GM19025 (cell line): ENCODE results near the gene SH3TC1.

Source experiments
- ATAC-seq: cut with Tn5 transposase; IDR thresholded peaks from one replicate; pipeline ENCODE4 v1.9.1; 2021; ENCODE audit warnings: mild to moderate bottlenecking, low read depth, moderate library complexity; ENCODE audit not compliant: unreplicated experiment

Gene SH3TC1

DNA sequence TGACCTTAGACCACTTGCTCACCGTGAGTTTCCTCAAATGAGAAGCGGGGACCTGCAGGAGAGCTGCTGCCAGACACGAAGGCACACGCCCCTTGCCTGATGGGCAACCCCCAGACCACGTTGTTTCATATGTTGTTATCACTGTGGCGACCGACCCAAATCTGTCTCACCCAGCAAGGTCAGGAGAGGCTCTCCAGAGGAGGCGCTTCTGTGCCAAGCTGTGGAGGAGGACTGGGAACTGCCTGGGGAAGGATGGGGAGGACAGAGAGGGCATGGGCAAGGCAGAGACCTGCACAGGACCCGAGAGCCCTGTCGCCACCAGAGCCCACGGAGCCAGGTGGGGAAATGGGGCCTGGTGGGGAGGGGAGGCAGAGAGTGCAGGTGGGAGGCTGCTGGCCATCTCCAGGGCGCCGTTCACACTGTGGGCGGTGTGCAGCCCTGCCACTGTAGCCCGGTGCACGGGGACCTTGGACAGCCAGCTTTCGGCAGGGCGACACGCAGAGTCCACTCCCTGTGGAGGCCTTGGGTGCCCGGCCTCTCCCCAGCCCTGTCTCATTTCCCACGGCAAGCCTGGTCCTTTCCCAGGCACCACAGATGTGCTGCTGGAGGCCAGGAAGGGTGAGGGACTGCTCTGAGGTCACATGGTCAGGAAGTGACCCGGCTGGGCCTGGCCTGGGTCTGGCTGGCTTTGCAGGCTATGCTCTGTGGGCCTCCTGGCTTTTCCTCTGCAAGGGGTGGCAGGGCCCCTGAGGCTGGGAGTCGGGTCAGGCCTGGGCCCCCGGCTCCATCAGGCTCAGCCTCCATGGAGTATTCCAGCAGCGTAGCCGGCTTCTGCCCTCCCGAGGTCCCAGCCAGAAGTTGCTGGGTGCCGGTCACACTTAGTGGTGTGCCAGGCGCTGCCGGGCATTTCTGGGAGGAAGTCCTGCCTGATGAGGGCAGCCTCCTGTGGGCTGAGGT lies 73.7 kb downstream of the SH3TC1 start:
- ATAC-seq = no peak

DNA sequence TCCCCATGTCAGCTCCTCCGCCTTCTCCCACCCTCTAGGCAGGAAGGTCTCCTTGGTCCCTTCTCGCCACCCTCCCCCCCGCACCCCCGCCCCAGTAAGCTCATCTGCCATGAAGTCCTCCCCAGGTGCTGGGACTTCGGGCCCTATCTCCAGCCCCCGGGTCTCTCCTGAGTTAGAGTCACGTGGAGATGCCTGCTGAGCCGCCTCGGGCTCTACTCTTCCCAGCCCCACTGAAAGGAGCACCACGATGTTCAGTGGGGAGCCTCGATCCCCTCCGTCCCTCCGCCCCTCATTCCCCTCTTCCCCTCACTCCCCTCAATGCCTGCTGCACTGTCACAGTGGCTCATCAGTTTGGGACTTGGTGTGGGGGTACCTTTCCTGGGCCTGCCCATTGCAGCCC lies 74.4 kb downstream of the SH3TC1 start:
- no peak for ATAC-seq

DNA sequence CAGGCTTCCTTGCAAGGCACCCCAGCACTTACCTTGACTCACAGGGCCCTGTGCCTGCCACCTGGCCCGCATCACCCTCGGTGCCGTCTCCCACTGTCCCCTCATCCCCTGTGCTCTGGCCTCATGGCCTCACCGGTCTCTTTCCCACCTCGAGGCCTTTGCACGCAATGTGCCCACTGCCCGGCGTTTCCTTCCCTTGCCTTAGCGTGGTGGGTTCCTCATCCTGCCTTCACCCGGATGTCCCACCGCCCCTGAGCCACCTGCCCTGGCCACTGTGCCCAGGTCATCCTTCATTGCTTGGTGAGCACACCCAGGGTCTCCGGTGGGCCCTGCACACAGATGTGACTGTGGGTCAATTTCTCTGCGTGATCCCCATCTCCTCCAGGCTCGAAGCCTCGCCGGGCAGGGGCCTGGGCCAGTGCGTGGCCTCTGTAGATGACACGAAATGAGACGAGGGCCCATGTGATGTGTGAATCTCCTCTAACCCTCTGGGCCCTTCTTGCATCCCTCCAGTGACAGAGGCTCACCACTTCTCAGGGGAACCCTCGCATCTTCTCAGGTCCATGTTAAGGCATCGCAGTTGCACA lies 75.1 kb downstream of the SH3TC1 start:
- ATAC-seq = no peak

DNA sequence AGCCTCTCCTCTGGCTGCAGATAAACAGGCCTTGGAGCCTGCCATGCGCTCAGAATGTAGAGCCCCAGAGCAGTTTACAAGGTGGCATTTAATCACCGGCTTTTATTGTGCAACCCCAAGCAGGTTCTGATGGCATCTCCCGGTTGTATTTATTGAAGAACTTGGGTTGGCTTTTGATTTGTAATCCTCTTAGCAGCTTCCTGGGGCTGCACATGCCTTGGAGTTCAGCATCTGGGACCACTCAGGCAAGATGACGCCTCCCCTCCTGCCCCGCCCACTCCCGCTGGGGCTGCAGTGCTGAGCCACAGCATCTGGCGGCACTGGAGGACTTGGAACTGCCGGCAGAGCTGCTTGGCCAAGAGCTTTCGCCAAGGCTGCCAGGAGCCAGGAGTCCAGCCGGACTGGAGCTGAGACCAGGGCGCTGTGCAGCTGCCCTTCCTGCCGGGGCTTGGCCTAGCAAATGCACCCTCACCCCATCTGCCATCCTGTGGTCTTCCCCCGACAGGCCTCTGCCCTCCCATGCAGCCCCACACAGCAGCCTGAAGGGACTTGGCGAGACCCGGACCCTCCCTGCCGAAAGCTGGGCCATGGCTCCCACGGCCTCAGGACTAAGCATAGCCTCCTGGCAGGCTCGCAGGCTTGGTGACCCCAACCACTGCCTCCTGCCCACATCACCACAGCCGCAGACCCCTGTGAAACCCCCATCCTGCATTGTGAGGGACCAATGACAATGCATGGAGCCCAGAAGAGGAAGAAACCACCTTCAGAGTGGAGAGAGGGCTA lies 75.9 kb downstream of the SH3TC1 start:
- no peak for ATAC-seq

DNA sequence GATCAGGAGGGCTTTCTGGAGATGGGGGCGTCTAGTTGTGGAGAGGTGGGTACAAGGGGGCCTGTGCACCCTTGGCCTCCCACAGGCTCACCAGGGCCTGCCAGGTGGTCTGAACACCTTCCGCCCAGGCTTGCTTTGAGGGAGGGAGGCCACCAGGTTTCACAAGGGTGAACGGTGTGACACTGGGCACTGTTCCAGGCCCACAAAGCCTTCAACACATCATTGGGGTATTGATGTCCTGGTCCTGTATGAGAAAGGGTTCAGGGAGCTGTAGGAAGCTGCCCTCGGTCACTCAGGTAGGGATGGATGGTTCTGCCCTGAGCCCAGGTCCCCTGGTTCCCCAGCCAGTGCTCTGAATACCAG lies 76.4 kb downstream of the SH3TC1 start:
- no peak for ATAC-seq

DNA sequence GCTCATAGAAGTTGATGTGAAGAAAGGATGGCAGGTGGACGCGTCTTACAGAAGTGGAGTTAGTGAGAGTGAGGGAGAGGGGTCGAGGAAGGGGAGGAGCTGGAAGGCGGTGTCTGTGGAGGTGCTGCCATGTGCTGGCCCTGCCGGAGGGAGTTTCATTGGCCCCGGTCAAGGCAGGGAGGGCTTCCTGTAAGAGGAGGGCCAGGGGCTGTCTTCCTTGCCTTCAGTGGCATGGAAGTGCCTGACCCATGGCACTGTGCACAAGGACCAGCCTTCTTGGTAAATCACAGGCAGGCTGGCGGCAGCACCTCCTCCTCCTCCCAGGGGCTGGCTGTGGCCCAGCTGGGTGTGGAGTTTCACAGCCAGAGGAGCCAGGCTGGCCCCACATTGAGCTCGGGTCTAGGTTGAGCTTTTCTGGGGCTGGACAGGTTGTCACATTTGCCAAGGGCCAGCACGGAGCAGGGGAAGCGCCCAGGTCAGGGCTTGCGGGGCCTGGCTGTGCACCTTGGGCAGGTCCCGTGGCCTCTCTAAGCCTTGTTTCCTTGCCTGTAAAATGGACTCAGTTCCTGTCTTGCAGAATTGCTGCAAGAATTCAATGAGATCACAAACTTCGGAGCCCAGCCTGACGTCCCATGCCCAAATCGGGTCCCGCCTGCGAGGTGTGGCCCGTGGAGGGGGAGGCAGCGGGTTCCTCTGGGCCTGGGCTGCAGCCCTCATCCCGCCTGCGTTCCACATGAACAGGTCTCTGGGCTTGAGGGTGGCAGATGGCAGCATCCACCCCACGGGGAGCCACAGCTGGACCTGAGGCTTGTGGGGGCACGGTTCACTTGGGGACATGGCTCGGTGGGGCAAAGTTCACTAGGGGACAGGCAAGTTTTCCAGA lies 77.5 kb downstream of the SH3TC1 start:
- ATAC-seq = no peak

DNA sequence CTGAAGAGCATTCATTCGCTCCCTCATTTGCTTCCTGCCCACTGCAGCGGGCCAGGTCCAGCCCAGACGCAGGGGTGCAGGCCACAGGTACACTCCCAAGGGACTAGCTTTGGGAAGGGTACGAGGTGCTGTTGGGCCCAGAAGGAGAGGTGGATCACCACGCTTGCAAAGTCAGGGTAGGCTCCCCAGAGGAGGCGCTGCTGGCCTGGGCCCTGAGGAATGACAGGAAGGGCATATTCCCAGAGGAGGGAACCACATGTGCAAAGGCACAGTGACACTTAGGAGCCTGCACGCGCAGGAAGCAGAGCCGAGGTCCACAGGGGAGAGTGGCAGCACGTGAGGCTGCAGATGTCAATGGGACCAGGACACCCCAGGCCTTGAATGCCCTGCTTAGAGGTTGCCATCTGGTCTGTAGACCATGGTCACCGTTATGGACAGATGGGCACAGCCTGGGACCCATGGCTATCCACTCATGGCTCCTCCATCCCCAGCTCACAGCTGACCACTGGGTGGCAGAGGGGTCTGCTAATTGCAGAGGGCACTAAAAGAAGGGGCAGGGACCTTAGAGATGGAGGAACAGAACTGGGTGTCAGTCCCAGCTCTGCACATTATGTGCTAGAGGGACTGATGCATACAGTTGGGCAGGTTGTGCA lies 78.4 kb downstream of the SH3TC1 start:
- no peak for ATAC-seq

DNA sequence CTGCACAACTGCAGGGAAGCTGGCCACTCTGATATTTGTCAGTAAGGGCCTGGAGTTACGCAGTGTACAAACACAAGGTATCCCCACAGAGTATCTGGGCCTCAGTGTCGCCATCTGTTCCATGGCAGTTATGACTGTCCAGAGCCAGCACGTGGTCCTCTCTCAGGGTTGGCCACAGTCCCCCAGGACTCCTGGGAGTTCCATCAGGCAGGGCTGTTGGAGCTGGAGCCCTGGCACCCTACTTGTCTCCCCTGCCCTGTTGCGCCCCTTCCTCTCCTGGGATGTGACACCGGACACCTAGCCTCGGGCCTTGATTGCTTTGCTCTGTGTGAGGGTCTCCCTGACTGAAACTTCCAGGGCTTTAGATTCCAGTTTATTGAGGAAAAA lies 78.9 kb downstream of the SH3TC1 start:
- no peak for ATAC-seq

DNA sequence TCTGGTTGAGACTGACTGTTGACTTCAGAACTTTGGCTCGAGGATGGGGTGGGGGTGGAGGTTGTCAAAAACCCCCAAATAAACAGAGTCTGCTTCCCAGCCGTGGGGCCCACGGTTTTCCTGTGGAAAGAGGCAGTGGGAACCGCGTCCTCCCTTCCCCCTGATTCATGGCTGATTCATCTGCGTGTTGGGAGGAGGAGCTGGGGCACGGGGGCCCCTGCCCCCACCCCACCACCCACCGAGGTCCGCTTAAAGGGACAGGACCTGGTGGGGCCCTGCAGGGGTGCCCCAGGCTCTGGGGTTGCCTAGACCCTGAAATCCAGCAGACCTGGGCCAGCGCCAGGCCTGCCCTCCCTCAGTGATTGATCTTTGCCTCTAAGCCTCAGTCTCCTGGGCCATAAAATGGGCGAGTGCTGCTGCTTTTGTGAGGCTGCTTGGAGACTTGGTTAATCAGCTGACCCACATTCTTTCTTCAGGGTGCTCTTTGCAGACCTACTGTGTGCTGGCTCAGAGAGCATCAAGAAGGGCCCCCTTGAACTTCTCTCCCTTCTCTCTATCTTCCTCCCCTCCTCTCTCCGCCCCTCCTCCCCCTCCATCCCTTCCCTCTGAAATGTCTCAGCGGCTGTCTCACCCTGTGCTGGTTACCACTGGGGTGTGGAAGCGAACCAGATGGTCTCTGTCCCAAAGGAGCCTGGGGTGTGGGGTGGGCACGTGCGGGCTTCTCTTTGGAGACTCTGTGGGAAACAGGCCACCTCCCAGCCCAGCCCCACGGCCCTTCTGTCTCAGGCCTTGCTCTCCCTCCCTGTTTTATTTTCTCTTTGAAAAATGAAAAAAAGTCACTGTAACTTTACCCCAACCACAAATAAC lies 79.6 kb downstream of the SH3TC1 start:
- no peak for ATAC-seq

DNA sequence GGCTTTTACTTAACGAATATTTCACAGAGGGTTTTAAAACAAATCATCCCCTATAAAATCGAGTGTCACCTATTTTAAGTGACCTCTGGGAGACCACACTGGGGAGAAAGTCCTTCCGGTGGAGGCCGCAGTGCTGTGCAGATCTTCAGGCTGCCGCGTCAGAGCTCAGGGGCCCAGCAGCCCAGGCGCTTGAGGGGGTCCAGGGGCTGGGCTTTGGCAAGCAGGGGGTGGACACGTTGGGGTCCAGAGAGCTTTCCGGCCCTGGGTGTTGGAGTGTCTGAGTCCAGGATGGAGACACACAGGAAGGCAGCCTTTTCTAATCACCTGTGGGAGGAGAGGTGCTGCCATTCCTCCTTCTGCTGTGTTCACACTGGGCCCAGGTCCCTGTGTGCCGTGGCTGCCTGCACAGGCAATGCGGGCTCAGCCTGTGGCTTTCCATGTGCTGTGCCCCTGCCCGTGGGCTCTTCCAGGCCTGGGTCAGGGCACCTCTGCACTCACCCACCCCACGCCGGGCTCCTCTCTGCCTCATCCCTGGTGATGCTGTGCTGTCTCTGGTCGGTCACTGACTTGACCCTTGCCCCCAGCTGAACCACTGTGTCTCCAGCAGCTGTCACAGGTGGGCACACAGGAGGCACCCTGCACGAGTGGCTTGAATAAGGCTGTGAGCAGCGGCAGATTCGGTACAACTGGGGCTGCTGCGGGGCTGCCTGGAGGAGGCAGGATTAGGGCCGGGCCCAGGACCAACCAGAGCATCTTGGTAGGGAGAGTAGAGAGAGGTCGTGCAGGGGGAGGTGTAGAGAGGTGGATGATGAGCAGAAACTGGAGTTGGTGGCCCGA lies 80.4 kb downstream of the SH3TC1 start:
- ATAC-seq = no peak

DNA sequence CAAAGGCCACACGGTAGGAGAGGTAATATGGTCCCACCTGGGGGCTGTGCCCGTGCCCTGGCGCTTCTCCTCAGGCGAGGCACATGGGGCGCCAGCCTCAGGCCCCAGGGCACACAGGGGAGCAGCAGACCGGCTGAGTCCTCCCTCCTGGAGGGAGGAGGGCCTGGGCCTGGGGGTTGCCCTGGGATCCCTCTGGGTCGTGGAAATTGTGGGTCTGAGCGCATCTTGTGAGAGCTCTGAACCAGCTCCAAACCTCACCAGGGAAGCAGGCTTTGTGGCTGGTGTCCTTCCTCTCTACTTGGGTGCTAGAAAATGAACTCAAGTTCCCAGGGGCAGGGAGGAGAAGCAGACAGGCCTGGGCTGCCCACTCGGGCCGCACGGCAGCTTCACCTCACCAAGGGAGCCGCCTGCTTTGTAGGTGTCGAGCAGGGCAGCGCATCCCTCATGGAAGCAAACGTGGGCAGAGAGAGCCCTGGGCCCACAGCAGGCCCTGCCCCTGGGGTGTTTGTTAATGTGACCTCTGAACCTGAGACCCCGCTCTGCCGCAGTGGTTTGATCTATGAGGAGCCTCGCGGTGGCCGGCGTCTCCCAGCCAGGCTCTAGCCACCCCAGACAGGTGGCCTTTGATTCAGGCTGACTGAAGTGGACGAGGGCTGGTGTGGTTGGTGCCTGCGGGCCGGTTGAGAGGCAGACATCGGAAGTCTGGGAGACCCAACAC lies 81.2 kb downstream of the SH3TC1 start:
- no peak for ATAC-seq

DNA sequence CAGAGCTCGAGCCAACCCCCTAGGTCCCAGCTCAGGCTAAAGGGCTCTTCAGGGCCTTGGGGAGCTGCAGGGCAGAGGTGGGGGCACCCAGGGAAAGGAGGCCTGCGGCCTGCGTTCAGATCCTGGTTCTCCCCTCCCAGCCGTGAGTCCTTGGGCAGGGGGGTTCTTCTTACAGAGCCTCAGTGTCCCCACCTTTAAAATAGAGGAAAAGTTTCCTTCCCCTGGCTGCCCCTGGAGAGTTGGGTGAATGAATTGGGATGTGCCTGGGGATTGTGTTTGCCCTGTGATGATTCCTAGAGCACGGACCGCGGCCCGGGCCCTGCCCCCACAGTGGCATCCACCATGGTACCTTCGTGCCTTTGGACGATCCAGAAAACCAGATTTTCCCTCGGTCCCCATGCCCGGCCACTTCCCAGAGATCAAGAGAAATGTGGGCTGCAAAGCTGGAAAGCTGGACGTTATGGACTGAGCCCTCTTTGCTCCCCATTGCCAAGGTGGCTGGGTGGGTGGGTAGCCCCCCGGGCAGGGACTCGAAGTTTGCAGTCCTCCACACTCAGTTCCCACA lies 81.9 kb downstream of the SH3TC1 start:
- ATAC-seq = no peak

DNA sequence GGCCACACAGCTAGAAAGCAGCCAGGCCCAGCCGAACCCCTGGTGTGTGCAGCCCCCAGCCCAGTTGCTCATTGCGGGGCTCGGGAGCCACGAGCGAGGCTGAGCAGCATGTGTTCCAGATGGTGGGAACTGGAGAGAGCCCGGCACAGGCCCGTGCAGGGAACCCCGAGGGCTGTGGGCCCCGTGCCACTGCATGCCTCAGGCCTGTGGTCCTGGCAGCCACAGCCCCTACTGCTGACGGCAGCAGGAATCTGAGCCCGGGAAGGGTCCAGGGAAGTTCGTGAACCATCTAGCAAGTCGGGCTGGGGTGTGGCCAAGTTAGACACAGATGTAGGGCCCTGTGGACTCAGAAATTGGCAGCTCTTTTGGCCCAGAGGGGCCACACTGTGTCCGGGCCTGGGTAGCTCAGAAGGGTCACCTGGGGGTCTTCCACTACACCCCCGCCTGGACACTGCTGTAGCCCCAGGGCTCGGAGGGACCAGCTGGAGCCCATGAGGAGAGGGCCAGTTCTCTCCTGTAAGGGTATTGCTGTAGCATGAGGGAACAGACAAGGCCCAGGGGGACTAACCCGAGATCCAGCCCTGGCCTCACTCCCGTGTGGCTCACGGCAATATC lies 82.5 kb downstream of the SH3TC1 start:
- no peak for ATAC-seq

DNA sequence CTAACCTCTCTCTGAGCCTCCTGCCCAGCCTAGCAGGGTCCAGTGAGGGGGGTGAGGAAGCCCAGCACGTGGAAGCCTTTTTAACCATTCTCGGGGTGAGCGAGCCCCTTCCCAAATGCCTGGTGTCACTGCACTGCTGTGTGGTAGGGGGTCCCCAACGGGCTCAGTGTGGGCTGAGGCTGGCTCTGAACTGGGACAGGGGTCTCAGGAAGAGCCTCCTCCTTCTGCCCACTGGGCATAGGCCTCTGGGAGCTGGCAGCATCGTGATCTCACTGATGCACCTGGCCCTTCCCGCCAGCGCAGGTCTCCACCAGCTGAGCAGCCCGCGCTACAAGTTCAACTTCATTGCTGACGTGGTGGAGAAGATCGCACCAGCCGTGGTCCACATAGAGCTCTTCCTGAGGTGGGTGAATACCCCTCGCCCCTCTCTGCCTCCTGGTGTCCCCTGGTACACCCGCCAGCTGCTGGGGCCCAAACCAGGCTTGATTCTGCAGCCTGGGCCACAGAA lies 83.1 kb downstream of the SH3TC1 start:
- no peak for ATAC-seq

DNA sequence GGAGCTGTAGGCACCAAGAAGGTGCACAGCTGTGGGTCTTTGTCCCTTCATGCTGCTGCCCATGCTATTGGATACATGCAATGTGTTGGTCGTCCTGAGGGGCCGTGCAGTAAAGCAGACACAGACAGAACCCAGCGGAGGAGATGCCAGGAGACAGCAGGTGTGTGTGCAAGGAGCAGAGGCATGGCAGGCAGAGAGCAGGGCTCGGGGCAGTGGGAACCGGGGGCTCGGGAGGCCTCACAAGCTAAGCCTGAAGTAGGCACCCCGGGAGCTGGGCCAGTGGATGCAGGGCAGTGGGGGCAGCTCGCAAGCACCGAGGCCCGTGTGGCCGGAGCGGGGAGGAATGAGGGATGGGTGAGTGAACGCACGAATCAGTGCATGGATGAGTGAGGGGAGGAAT lies 83.7 kb downstream of the SH3TC1 start:
- ATAC-seq = no peak

DNA sequence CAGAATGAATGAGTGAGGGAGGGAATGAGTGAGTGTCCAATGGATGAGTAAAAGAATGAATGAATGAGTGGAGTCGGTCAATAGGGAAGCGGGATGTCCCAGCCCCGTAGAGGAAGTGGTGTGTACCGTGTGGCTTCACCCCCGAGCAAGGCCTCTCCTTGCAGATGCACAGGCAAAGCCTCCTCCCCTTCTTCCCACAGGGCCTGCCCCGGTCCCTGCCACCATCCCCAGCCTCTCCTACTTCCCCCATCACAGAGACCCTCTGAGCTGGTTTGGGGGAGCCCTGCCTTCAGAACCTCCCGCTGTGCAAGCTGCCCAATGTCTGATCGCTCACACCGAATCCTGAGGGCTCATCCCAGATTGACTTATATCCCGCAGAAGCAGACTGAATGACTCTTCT lies 84.1 kb downstream of the SH3TC1 start:
- no peak for ATAC-seq
